ENCODE results near the gene ZNF182. TPM values are rescaled to one million over a fixed set of nuclear protein-coding genes. Genes with fewer than 3 reads are reported as not detected.

The ZNF182 gene
- total and polyA plus RNA-seq, 9 of the 15 experiments (the other 6 are each of a cell fraction or from before 2014, with no cell fraction given) = 0.59 to 5.0 (median 3.9) TPM

DNA sequence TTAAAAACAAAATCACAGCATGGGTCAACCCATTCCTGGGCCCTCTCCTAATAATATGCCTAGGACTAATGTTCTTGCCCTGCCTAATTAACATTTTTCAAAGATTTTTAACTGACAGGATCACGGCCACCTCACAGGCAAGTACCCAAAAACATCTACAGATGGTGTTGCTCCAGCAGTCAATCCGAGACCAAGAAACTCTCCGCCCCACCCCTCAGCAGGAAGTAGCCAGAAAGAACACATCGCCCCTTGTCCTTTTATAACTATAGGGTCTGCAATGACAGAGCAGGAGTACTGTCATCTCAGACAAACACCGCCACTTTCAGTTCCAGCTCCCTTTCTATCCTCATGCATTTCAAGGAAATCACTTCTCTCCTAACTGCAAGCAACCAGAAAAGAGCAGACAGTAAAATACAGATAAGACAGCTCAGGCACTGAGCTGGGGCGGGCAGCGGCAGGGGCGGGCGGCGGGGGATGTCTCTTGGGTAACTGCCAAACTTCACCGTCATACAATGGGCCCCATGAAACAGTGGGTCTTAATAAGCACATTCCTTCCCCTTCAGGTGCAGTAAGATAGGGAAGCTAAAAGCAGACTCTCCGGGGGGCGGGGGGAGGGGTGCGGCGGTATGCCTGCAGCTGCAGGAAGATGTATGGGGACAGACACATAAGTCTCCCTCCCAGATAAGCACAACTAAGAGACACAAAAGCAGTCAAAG is 67.4 kb downstream of the ZNF182 start (continued):
- TF ChIP-seq, protein P1, sequence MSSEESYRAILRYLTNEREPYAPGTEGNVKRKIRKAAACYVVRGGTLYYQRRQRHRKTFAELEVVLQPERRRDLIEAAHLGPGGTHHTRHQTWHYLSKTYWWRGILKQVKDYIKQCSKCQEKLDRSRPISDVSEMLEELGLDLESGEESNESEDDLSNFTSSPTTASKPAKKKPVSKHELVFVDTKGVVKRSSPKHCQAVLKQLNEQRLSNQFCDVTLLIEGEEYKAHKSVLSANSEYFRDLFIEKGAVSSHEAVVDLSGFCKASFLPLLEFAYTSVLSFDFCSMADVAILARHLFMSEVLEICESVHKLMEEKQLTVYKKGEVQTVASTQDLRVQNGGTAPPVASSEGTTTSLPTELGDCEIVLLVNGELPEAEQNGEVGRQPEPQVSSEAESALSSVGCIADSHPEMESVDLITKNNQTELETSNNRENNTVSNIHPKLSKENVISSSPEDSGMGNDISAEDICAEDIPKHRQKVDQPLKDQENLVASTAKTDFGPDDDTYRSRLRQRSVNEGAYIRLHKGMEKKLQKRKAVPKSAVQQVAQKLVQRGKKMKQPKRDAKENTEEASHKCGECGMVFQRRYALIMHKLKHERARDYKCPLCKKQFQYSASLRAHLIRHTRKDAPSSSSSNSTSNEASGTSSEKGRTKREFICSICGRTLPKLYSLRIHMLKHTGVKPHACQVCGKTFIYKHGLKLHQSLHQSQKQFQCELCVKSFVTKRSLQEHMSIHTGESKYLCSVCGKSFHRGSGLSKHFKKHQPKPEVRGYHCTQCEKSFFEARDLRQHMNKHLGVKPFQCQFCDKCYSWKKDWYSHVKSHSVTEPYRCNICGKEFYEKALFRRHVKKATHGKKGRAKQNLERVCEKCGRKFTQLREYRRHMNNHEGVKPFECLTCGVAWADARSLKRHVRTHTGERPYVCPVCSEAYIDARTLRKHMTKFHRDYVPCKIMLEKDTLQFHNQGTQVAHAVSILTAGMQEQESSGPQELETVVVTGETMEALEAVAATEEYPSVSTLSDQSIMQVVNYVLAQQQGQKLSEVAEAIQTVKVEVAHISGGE (CRISPR knock-in tag; IDR thresholded peaks at IDR 0.05) = peak in 1 of 3 experiments; percentile 35; a peak in 1 of 6 replicates
- no peak for TF ChIP-seq ATF1 (CRISPR knock-in tag; IDR thresholded peaks at IDR 0.05)
- peak; percentile 52 for TF ChIP-seq ATF1 (tag; IDR thresholded peaks at IDR 0.05)
- TF ChIP-seq ZNF398 (CRISPR knock-in tag; IDR thresholded peaks at IDR 0.05) = no peak
- TF ChIP-seq TEAD4 (IDR thresholded peaks at IDR 0.05; ENCODE audit: low read length) = peak; percentile 92
- no peak for TF ChIP-seq TEAD4 (CRISPR knock-in tag; IDR thresholded peaks at IDR 0.05; ENCODE audit: borderline replicate concordance)
- TF ChIP-seq, protein P2, sequence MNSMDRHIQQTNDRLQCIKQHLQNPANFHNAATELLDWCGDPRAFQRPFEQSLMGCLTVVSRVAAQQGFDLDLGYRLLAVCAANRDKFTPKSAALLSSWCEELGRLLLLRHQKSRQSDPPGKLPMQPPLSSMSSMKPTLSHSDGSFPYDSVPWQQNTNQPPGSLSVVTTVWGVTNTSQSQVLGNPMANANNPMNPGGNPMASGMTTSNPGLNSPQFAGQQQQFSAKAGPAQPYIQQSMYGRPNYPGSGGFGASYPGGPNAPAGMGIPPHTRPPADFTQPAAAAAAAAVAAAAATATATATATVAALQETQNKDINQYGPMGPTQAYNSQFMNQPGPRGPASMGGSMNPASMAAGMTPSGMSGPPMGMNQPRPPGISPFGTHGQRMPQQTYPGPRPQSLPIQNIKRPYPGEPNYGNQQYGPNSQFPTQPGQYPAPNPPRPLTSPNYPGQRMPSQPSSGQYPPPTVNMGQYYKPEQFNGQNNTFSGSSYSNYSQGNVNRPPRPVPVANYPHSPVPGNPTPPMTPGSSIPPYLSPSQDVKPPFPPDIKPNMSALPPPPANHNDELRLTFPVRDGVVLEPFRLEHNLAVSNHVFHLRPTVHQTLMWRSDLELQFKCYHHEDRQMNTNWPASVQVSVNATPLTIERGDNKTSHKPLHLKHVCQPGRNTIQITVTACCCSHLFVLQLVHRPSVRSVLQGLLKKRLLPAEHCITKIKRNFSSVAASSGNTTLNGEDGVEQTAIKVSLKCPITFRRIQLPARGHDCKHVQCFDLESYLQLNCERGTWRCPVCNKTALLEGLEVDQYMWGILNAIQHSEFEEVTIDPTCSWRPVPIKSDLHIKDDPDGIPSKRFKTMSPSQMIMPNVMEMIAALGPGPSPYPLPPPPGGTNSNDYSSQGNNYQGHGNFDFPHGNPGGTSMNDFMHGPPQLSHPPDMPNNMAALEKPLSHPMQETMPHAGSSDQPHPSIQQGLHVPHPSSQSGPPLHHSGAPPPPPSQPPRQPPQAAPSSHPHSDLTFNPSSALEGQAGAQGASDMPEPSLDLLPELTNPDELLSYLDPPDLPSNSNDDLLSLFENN (IDR thresholded peaks at IDR 0.05; ENCODE audit: low read depth in 2 of 2, low read length in 2 of 2) = 0 out of 4 replicates have a peak, but pooled peaks of 1 of the 2 experiments have one; percentile 46
- TF ChIP-seq, protein P3, sequence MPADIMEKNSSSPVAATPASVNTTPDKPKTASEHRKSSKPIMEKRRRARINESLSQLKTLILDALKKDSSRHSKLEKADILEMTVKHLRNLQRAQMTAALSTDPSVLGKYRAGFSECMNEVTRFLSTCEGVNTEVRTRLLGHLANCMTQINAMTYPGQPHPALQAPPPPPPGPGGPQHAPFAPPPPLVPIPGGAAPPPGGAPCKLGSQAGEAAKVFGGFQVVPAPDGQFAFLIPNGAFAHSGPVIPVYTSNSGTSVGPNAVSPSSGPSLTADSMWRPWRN (IDR thresholded peaks at IDR 0.05; ENCODE audit: low read depth) = no peak
- no peak for TF ChIP-seq FOXJ3 (CRISPR knock-in tag; IDR thresholded peaks at IDR 0.05)
- TF ChIP-seq YY1 (IDR thresholded peaks at IDR 0.05; ENCODE audit: borderline replicate concordance in 1 of 3, control insufficient read depth in 1 of 3, extremely low read depth in 1 of 3, insufficient read depth in 3 of 3, insufficient read length in 1 of 3, insufficient replicate concordance in 2 of 3, low read depth in 1 of 3, low read length in 2 of 3) = no peak
- no peak for TF ChIP-seq CHCHD3 (CRISPR knock-in tag; IDR thresholded peaks at IDR 0.05)
- no peak for TF ChIP-seq ZNF507 (tag; conservative IDR thresholded peaks at IDR 0.05)
- no peak for TF ChIP-seq SP1 (CRISPR knock-in tag; IDR thresholded peaks at IDR 0.05)
- peak; percentile 52; the same call in 1 of the 2 replicates for TF ChIP-seq TEAD2 (tag; IDR thresholded peaks at IDR 0.05)
- TF ChIP-seq ZFX (CRISPR knock-in tag; IDR thresholded peaks at IDR 0.05) = no peak
- TF ChIP-seq POLR2AphosphoS5 (IDR thresholded peaks at IDR 0.05; ENCODE audit: control insufficient read depth, insufficient read depth, low read depth, low read length) = peak; percentile 88

All from K562 (cell line).